GM23338 (cell line): ENCODE data around the gene RPS4Y2. TPM values are rescaled to one million over a fixed set of nuclear protein-coding genes. Genes with fewer than 3 reads are reported as not detected.

Source experiments
- ATAC-seq: fragments of 200-7000 bp; cut with Tn5 transposase; 3 replicates; pipeline ENCODE4 v1.9.1; 2020
- DNase-seq: peaks from one replicate; pipeline ENCODE4 v3.0.0-alpha.2; 2015; ENCODE audit warnings: low spot score
- H2AFZ ChIP-seq: fragments of 200-600 bp; sonication (generic); 2 replicates; pipeline ENCODE4 v1.8.0; 2016; ENCODE audit warnings: antibody characterized with exemption, mild to moderate bottlenecking, moderate library complexity
- H3F3A ChIP-seq: fragments of 200-600 bp; sonication (generic); replicated peaks from 2 replicates; pipeline ENCODE4 v1.8.0; 2017; ENCODE audit warnings: antibody characterized with exemption, mixed run types, low read depth
- H3K27ac ChIP-seq: fragments of 200-600 bp; sonication (generic); 2 replicates; pipeline ENCODE4 v1.6.1; 2016; ENCODE audit warnings: low read depth
- H3K27me3 ChIP-seq: fragments of 200-600 bp; sonication (generic); 2 replicates; pipeline ENCODE4 v1.8.0; 2016; ENCODE audit warnings: mild to moderate bottlenecking, mixed run types, moderate library complexity; ENCODE audit not compliant: insufficient read depth
- H3K36me3 ChIP-seq: fragments of 200-600 bp; sonication (generic); 2 replicates; pipeline ENCODE4 v1.8.0; 2016; ENCODE audit warnings: mild to moderate bottlenecking; ENCODE audit not compliant: insufficient read depth
- H3K4me1 ChIP-seq: fragments of 200-600 bp; sonication (generic); 2 replicates; pipeline ENCODE4 v1.8.0; 2016; ENCODE audit warnings: mild to moderate bottlenecking, moderate library complexity; ENCODE audit not compliant: insufficient read depth
- H3K4me2 ChIP-seq: fragments of 200-600 bp; sonication (generic); 2 replicates; pipeline ENCODE4 v1.7.1; 2017; ENCODE audit warnings: mixed run types
- H3K4me3 ChIP-seq: fragments of 200-600 bp; sonication (generic); 2 replicates; pipeline ENCODE4 v1.6.1; 2016; ENCODE audit warnings: mixed run types
- H3K79me2 ChIP-seq: fragments of 200-600 bp; sonication (generic); replicated peaks from 2 replicates; pipeline ENCODE4 v1.8.0; 2017; ENCODE audit warnings: mild to moderate bottlenecking; ENCODE audit not compliant: insufficient read depth
- H3K9me2 ChIP-seq: fragments of 200-600 bp; sonication (generic); 2 replicates; pipeline ENCODE4 v1.8.0; 2017; ENCODE audit not compliant: insufficient read depth
- H4K20me1 ChIP-seq: fragments of 200-600 bp; sonication (generic); replicated peaks from 2 replicates; pipeline ENCODE4 v1.8.0; 2017; ENCODE audit warnings: mild to moderate bottlenecking; ENCODE audit not compliant: insufficient read depth
- H3K27ac Mint-ChIP-seq: 2 replicates; pipeline ENCODE4 v1.8.0; 2020; ENCODE audit warnings: inconsistent platforms, mild to moderate bottlenecking, moderate library complexity, mixed read lengths
- H3K27me3 Mint-ChIP-seq: 3 replicates; pipeline ENCODE4 v1.8.0; 2022; ENCODE audit warnings: low read depth, mild to moderate bottlenecking, moderate library complexity, mixed read lengths, inconsistent platforms; ENCODE audit not compliant: insufficient read depth, poor library complexity
- H3K36me3 Mint-ChIP-seq: 3 replicates; pipeline ENCODE4 v1.8.0; 2021; ENCODE audit warnings: low read depth, mild to moderate bottlenecking, inconsistent platforms, moderate library complexity, mixed read lengths
- H3K4me1 Mint-ChIP-seq: 3 replicates; pipeline ENCODE4 v1.8.0; 2020; ENCODE audit warnings: mild to moderate bottlenecking, inconsistent platforms, mixed read lengths
- H3K4me3 Mint-ChIP-seq: 3 replicates; pipeline ENCODE4 v1.8.0; 2021; ENCODE audit warnings: moderate library complexity, mild to moderate bottlenecking, inconsistent platforms, mixed read lengths
- H3K9me3 Mint-ChIP-seq: 3 replicates; pipeline ENCODE4 v1.8.0; 2020; ENCODE audit warnings: moderate library complexity, mild to moderate bottlenecking, inconsistent platforms, mixed read lengths
- ETS1 ChIP-seq: IDR thresholded peaks from 2 replicates; pipeline ENCODE4 v1.6.1; 2016; ENCODE audit warnings: antibody characterized with exemption
- EZH2 ChIP-seq: fragments of 200-600 bp; sonication (generic); IDR thresholded peaks from one replicate; pipeline ENCODE4 v1.8.0; 2017; ENCODE audit warnings: antibody characterized with exemption, mild to moderate bottlenecking, low read depth; ENCODE audit not compliant: unreplicated experiment
- JUNB ChIP-seq: IDR thresholded peaks from one replicate; pipeline ENCODE4 v1.6.1; 2016; ENCODE audit warnings: antibody characterized with exemption; ENCODE audit not compliant: unreplicated experiment
- NANOG ChIP-seq: IDR thresholded peaks from 2 replicates; pipeline ENCODE4 v1.6.1; 2016; ENCODE audit warnings: antibody characterized with exemption, borderline replicate concordance
- ZNF331 ChIP-seq: fragments of 250-450 bp; sonication (Bioruptor Pico); IDR thresholded peaks from 2 replicates; pipeline ENCODE4 v1.5.0; 2020; ENCODE audit warnings: low read depth, mild to moderate bottlenecking, moderate library complexity
- ZNF462 ChIP-seq: fragments of 250-450 bp; sonication (Bioruptor Pico); IDR thresholded peaks from 2 replicates; pipeline ENCODE4 v1.5.0; 2020; ENCODE audit warnings: mild to moderate bottlenecking, moderate library complexity
- polyA plus RNA-seq: library from polyadenylated mRNA; unstranded; fragments of >200 nt; fragmentation: Nextera tagmentation; extraction: Ambion mirVana; gene quantifications from 2 replicates; pipeline ENCODE4 v1.2.1, GENCODE V29; 2016
- total RNA-seq: library from RNA; depleted of rRNA; stranded (reverse); fragments of >200 nt; shearing (Covaris generic); gene quantifications from 2 replicates; pipeline ENCODE4 v1.2.3, GENCODE V29; 2014

RPS4Y2 gene
- total and polyA plus RNA-seq, 2 experiments from 2014 or later = not detected

- H3K9me2 ChIP-seq = no peaks in the 10 kb centered on the region
- no peaks in the 10 kb centered on the region for H3K4me1 Mint-ChIP-seq
- ATAC-seq (no peak), DNase-seq (no peak)
- H3K4me3 ChIP-seq = no peak overlapping the region
- peaks cover 68% of the 10 kb centered on the region for H3K9me3 Mint-ChIP-seq
- H3K27me3 Mint-ChIP-seq = no peaks in the 10 kb centered on the region
- no peaks in the 10 kb centered on the region for H3K27me3 ChIP-seq
- peaks cover 5% of the 10 kb centered on the region; the same call in 2 of the 3 replicates for H3K36me3 Mint-ChIP-seq
- H3K27ac Mint-ChIP-seq = no peak overlapping the region
- TF ChIP-seq JUNB (no peak), EZH2 (no peak), ETS1 (no peak), ZNF462 (CRISPR knock-in tag) (no peak), ZNF331 (CRISPR knock-in tag) (no peak), NANOG (no peak)
- no peak overlapping the region for H2AFZ ChIP-seq
- H3K4me2 ChIP-seq = no peak overlapping the region
- H3F3A ChIP-seq = no peaks in the 10 kb centered on the region
- H3K79me2 ChIP-seq = no peaks in the 10 kb centered on the region
- no peaks in the 10 kb centered on the region for H3K36me3 ChIP-seq
- H3K27ac ChIP-seq = no peak overlapping the region
- no peak overlapping the region for H3K4me3 Mint-ChIP-seq
- H3K4me1 ChIP-seq = no peaks in the 10 kb centered on the region
- no peaks in the 10 kb centered on the region for H4K20me1 ChIP-seq
Observed at GRCh38 chrY:20813459-20813858, 57.6 kb downstream of the RPS4Y2 start.
